GM10248 (cell line): Measurements from ENCODE around the gene PIGN.

Experiments used
- CTCF ChIA-PET: fragments of 300-600 bp; sonication (Branson Sonifier 250); formaldehyde crosslinking; extraction: SDS; loops from one replicate; lab custom pipeline; 2021; ENCODE audit warnings: antibody characterized with exemption; lab: Yijun Ruan, JAX
- POLR2A ChIA-PET: fragments of 350-650 bp; sonication (Branson Sonifier 250); formaldehyde crosslinking; extraction: SDS; loops from one replicate; lab custom pipeline; 2020; ENCODE audit warnings: antibody characterized with exemption; lab: Yijun Ruan, JAX
- DNase-seq: peaks from one replicate; pipeline ENCODE4 v3.0.0; 2012; ENCODE audit errors: extremely low spot score
- TF ChIP-seq, protein P1 (sequence below): IDR thresholded peaks from 2 replicates; pipeline ENCODE4 v1.5.1; 2012; ENCODE audit warnings: mild to moderate bottlenecking, low read depth; ENCODE audit errors: extremely low read depth, missing control alignments, control extremely low read depth

The PIGN gene

DNA sequence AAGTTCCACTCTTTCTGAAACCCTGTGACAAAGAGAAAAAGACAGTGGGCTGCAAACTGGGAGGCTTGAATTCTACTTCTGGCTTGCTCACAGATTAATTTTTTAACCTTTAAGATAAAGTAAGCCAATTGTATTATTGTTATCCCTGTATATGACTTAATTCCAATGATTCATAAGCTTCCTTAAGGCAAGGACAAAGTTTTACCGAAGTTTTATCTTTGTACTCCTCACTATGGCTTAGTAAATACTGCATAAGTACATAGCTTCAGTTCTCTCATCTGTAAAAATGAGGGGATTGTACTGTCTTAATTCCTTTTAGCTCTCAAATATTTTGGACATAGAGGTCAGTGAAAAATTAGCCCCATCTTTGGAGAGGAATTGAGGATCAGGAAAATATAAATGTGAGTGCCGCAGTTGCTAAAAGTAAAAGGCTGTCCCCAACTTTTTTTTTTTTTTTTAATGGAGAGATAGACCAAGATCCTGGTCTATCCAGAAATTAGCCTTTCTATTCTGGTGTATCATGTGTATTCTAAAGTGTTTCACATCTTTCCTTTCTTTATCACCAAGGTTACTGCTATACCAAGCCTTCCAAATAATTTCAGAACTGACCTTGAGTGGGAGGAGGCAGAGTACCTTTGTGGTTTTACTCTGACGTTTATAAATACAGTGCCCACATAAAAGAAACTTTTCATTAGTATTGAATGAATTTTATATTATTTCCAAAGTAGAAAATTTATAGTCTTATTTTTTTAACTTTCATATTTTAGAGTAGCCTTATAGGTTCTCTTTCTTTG lies 13.5 kb upstream of the PIGN start:
- DNase-seq = no peak
- ChIA-PET POLR2A (interaction anchor here (0.6 to 1.0 kb wide), 2 partner anchors 13 to 48 kb away, joined by 3 to 4 read pairs; no protein-coding TSS in a partner anchor), CTCF (interaction anchor here (1.1 to 1.4 kb wide), 5 partner anchors 9 to 43 kb away, joined by 3 to 7 read pairs (median 3); partner anchors contain the start of genes PIGN and RELCH)
- TF ChIP-seq, protein P1, sequence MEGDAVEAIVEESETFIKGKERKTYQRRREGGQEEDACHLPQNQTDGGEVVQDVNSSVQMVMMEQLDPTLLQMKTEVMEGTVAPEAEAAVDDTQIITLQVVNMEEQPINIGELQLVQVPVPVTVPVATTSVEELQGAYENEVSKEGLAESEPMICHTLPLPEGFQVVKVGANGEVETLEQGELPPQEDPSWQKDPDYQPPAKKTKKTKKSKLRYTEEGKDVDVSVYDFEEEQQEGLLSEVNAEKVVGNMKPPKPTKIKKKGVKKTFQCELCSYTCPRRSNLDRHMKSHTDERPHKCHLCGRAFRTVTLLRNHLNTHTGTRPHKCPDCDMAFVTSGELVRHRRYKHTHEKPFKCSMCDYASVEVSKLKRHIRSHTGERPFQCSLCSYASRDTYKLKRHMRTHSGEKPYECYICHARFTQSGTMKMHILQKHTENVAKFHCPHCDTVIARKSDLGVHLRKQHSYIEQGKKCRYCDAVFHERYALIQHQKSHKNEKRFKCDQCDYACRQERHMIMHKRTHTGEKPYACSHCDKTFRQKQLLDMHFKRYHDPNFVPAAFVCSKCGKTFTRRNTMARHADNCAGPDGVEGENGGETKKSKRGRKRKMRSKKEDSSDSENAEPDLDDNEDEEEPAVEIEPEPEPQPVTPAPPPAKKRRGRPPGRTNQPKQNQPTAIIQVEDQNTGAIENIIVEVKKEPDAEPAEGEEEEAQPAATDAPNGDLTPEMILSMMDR = no peak

DNA sequence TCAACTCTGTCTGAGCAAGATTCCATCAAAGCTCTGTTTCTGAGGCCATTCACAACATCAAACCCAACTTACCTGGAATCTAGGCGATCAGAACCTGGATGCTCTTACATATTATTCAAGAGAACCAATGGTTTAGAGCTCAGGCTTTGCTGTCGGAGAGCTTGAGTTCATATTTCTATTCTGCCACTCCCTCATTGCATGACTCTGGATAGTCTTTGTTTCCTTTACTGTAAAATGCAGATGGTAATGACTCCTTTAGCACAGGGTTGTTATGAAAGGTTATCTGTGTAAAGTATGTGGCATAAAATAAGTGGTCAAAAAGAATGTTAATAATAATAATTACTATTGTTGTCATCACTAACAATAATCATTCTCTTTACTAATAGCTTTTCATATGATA lies 12.8 kb upstream of the PIGN start:
- ChIA-PET POLR2A (interaction anchor here (1.0 kb wide), 1 partner anchor 12 kb away, joined by 3 read pairs; no protein-coding TSS in a partner anchor), CTCF (interaction anchor here (1.1 to 2.0 kb wide), 5 partner anchors 9 to 42 kb away, joined by 3 to 7 read pairs (median 5); partner anchors contain the start of genes PIGN and RELCH)
- DNase-seq = no peak
- TF ChIP-seq, protein P1 = no peak

DNA sequence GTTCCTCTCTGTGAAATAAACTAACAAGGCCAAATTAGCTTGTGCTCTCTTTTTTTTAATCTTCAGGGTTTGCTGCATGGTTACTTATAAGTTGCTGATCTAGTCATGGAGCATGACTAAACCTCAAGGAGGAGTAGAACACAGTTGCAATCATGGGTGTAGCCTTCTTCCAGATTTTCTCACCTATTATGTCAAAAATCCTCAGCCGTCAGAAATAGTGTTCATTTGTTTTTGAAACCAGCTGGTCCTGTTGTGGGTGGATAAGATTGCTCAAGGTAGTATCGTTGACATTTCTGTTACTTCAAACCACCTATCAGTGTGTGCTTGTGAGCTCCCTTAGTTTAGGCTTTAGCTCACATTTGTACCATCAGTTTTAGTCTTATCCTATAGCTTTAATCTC lies 11.4 kb upstream of the PIGN start:
- DNase-seq = no peak
- CTCF ChIA-PET = interaction anchor here (1.3 to 2.2 kb wide), 4 partner anchors 11 to 386 kb away, joined by 3 to 7 read pairs (median 5); partner anchors contain the start of genes PIGN and RELCH
- TF ChIP-seq, protein P1 = no peak
- POLR2A ChIA-PET = no interaction called here

DNA sequence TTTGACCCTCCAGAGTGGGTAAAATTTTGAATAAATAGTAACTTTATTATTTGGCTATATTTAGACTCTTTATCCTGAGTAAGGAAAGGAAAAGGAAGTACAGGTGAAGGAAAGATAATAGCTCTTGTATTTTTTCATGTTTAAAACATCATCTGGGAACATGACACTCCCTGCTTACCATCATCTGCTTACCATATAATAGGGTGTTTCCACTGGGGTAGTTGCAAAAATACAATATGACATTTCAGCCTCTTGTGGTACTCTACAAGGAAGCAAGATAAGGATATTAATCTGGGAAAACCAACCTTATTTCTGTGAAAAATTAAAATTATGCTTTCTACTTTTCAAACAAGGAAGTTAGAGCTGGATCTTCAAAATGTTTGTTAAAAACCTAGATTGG lies 10.1 kb upstream of the PIGN start:
- TF ChIP-seq, protein P1 = no peak
- ChIA-PET POLR2A (no interaction called here), CTCF (interaction anchor here (0.9 to 2.2 kb wide), 2 partner anchors 10 to 52 kb away, joined by 4 to 7 read pairs; partner anchors contain the start of genes PIGN and RELCH)
- no peak for DNase-seq

DNA sequence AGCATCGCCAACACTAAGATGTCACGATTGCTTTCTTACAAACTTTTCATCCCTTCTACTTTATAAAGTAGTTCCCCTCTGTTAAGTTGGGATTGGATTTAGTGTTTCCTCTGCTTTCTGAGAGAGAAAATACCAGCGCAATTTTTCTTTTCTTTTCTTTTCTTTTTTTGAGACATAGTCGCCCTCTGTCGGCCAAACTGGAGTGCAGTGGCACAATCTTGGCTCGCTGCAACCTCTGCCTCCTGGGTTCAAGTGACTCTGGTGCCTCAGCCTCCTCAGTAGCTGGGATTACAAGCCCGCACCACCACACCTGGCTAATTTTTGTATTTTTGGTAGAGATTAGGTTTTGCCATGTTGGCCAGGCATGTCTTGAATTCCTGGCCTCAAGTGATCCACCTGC lies 9.2 kb upstream of the PIGN start:
- TF ChIP-seq, protein P1 = no peak
- no peak for DNase-seq
- ChIA-PET POLR2A (no interaction called here), CTCF (interaction anchor here (1.2 to 3.4 kb wide), 4 partner anchors 9 to 53 kb away, joined by 3 to 14 read pairs (median 6); partner anchors contain the start of genes PIGN and RELCH)

DNA sequence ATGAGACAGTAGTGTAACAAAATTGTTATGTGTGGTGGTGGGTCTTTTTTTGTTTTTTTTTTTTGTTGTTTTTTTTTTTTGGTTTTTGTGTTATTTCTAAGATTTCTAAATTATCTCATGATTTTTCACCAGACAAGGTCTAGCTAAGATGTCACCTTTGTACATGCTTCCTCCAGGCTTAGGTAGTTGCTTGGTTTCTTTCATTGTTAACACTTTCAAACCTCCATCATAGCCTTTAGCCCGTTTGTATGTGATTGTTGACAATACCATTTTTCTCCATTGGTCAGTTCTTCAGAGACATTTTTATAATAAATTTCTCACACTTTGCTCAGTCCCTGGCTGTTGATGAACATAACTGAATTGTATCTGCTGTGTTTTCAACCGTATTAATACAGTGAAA lies 2.4 kb upstream of the PIGN start:
- POLR2A ChIA-PET = no interaction called here
- no peak for DNase-seq
- CTCF ChIA-PET = no interaction called here
- TF ChIP-seq, protein P1 = no peak
